IMR-90 (cell line): Measurements from ENCODE around the gene ATMIN. TPM values are rescaled to one million over a fixed set of nuclear protein-coding genes. Genes with fewer than 3 reads are reported as not detected.

ENCODE experiments used
- ATAC-seq: fragments of 200-7000 bp; cut with Tn5 transposase; 2 replicates; pipeline ENCODE4 v1.9.1; 2020; ENCODE audit warnings: low read depth, mild to moderate bottlenecking, moderate library complexity
- BruUV-seq: library from RNA; stranded (reverse); fragments of 400-500 nt; replicated peaks from 2 replicates; lab custom pipeline; 2021; lab: Mats Ljungman, UMichigan
- CTCF ChIA-PET: fragments of 300-600 bp; formaldehyde crosslinking; extraction: SDS; loops from one replicate; lab custom pipeline; 2021; ENCODE audit warnings: antibody characterized with exemption; lab: Yijun Ruan, JAX
- POLR2A ChIA-PET: fragments of 300-600 bp; sonication (Branson Sonifier 250); formaldehyde crosslinking; loops from one replicate; lab custom pipeline; 2022; ENCODE audit warnings: antibody characterized with exemption; ENCODE audit not compliant: unreplicated experiment; lab: Charles Lee
- DNase-seq: peaks from one replicate; pipeline ENCODE4 v3.0.0; 2013
- H2AFZ ChIP-seq: replicated peaks from 2 replicates; pipeline ENCODE3; 2013; ENCODE audit warnings: low read length, mild to moderate bottlenecking; ENCODE audit not compliant: poor library complexity
- H2AK5ac ChIP-seq: 2 replicates; pipeline ENCODE4 v1.6.1; 2013; ENCODE audit warnings: low read depth, low read length, inconsistent platforms
- H2AK9ac ChIP-seq: replicated peaks from 2 replicates; pipeline ENCODE3; 2013; ENCODE audit warnings: mild to moderate bottlenecking, low read depth, low read length, moderate library complexity; ENCODE audit not compliant: poor library complexity
- H2BK120ac ChIP-seq: 2 replicates; pipeline ENCODE4 v1.6.1; 2013; ENCODE audit warnings: low read depth, low read length, inconsistent platforms
- H2BK15ac ChIP-seq: 3 replicates; pipeline ENCODE4 v1.6.1; 2013; ENCODE audit warnings: low read depth, low read length, inconsistent platforms
- H2BK20ac ChIP-seq: 2 replicates; pipeline ENCODE4 v1.6.1; 2013; ENCODE audit warnings: low read depth, mild to moderate bottlenecking, inconsistent platforms, low read length, moderate library complexity
- H2BK5ac ChIP-seq: 2 replicates; pipeline ENCODE4 v1.6.1; 2013; ENCODE audit warnings: mild to moderate bottlenecking, low read depth, low read length, inconsistent platforms; ENCODE audit not compliant: poor library complexity, severe bottlenecking
- H3K14ac ChIP-seq: replicated peaks from 2 replicates; pipeline ENCODE4 v1.6.1; 2013; ENCODE audit warnings: low read depth, low read length, inconsistent platforms
- H3K18ac ChIP-seq: 2 replicates; pipeline ENCODE4 v1.6.1; 2013; ENCODE audit warnings: low read depth, low read length, control low read depth
- H3K23ac ChIP-seq: 2 replicates; pipeline ENCODE4 v1.6.1; 2013; ENCODE audit warnings: low read depth, low read length, inconsistent platforms
- H3K27ac ChIP-seq: 2 replicates; pipeline ENCODE4 v1.5.1; 2013; ENCODE audit warnings: mild to moderate bottlenecking, control low read depth, low read length; ENCODE audit not compliant: insufficient read depth
- H3K27me3 ChIP-seq: 2 replicates; pipeline ENCODE4 v1.6.1; 2013; ENCODE audit warnings: low read length; ENCODE audit not compliant: control insufficient read depth, insufficient read depth
- H3K36me3 ChIP-seq: 2 replicates; pipeline ENCODE4 v1.6.1; 2013; ENCODE audit warnings: low read length, mixed read lengths; ENCODE audit not compliant: control insufficient read depth, insufficient read depth
- H3K4ac ChIP-seq: 2 replicates; pipeline ENCODE4 v1.6.1; 2013; ENCODE audit warnings: low read depth, low read length, inconsistent platforms
- H3K4me1 ChIP-seq: 2 replicates; pipeline ENCODE4 v1.6.1; 2013; ENCODE audit warnings: low read length, mixed read lengths; ENCODE audit not compliant: control insufficient read depth, insufficient read depth
- H3K4me2 ChIP-seq: 2 replicates; pipeline ENCODE4 v1.6.1; 2013; ENCODE audit warnings: low read depth, mild to moderate bottlenecking, control low read depth, low read length, moderate library complexity
- H3K4me3 ChIP-seq: 2 replicates; pipeline ENCODE4 v1.5.1; 2013; ENCODE audit warnings: low read depth, mild to moderate bottlenecking, control low read depth, low read length, moderate library complexity; ENCODE audit not compliant: insufficient read depth
- H3K56ac ChIP-seq: 2 replicates; pipeline ENCODE4 v1.6.1; 2013; ENCODE audit warnings: low read length, inconsistent platforms; ENCODE audit not compliant: insufficient read depth; ENCODE audit errors: extremely low read depth
- H3K79me1 ChIP-seq, 2 experiments: 2 replicates each; pipeline ENCODE4 v1.6.1; 2013; ENCODE audit warnings: low read length in 2 of 2, inconsistent platforms in 1 of 2, low read depth in 1 of 2
- H3K9ac ChIP-seq: 2 replicates; pipeline ENCODE4 v1.6.1; 2013; ENCODE audit warnings: low read depth, low read length, control low read depth
- H3K9me1 ChIP-seq: 2 replicates; pipeline ENCODE4 v1.6.1; 2013; ENCODE audit warnings: low read length, inconsistent platforms; ENCODE audit not compliant: insufficient read depth
- H3K9me3 ChIP-seq: 2 replicates; pipeline ENCODE4 v1.6.1; 2013; ENCODE audit warnings: low read length; ENCODE audit not compliant: control insufficient read depth, insufficient read depth
- H4K20me1 ChIP-seq: 2 replicates; pipeline ENCODE4 v1.6.1; 2013; ENCODE audit warnings: low read length, inconsistent platforms; ENCODE audit not compliant: insufficient read depth
- H4K5ac ChIP-seq: 2 replicates; pipeline ENCODE4 v1.6.1; 2013; ENCODE audit warnings: mild to moderate bottlenecking, low read depth, low read length, control low read depth
- H4K8ac ChIP-seq, 2 experiments: 2 replicates each; pipeline ENCODE4 v1.6.1; 2013; ENCODE audit warnings: low read depth in 2 of 2, low read length in 2 of 2, control low read depth in 1 of 2, inconsistent platforms in 1 of 2
- H4K91ac ChIP-seq: 2 replicates; pipeline ENCODE4 v1.6.1; 2013; ENCODE audit warnings: low read depth, low read length, inconsistent platforms; ENCODE audit not compliant: insufficient read depth
- FOS ChIP-seq: fragments of 150-350 bp; IDR thresholded peaks from 2 replicates; pipeline ENCODE4 v1.6.1; 2016; ENCODE audit warnings: low read depth, low read length
- MAZ ChIP-seq: IDR thresholded peaks from 2 replicates; pipeline ENCODE4 v1.6.1; 2012; ENCODE audit warnings: low read depth, mild to moderate bottlenecking, low read length, improper control_type of control experiment, moderate library complexity, borderline replicate concordance
- MXI1 ChIP-seq: IDR thresholded peaks from 2 replicates; pipeline ENCODE4 v1.6.1; 2012; ENCODE audit warnings: low read depth, mild to moderate bottlenecking, low read length, moderate library complexity, borderline replicate concordance
- RFX5 ChIP-seq: IDR thresholded peaks from 2 replicates; pipeline ENCODE4 v1.8.0; 2012; ENCODE audit warnings: low read depth, mild to moderate bottlenecking, low read length, moderate library complexity
- WGBS, 2 experiments: methylation state at CpG; one replicate each; pipeline versions ENCODE4 v1.1.5 to v1.1.7; 2013; ENCODE audit warnings: missing lambda C conversion rate in 2 of 2; ENCODE audit not compliant: insufficient read length in 1 of 2; ENCODE audit errors: extremely low coverage in 2 of 2; 5-methylcytosine and 5-hydroxymethylcytosine counted together
- dilution Hi-C: fragments of 300-500 bp; cut with HindIII; formaldehyde crosslinking; loops from one replicate; pipeline ENCODE4 v1.14.3; 2018; ENCODE audit warnings: low sequenced_read_pairs; ENCODE audit not compliant: unreplicated experiment
- in situ Hi-C: fragments of 300-500 bp; cut with MboI; formaldehyde crosslinking; loops from 3 replicates; pipeline ENCODE4 v1.14.3; 2019; ENCODE audit warnings: low sequenced_read_pairs, inconsistent platforms, mixed read lengths
- intact Hi-C: fragments of 100-400 bp; cut with micrococcal nuclease; formaldehyde crosslinking; loops from 2 replicates; pipeline ENCODE4 v1.10.0; 2022
- polyA plus RNA-seq, 3 experiments: library from polyadenylated mRNA; depleted of rRNA; stranded (reverse); fragments of >200 nt; gene quantifications; 2 replicates each; pipeline ENCODE4 v1.2.3, GENCODE V29; 2012; ENCODE audit warnings: low replicate concordance in 1 of 3
- total RNA-seq: library from RNA; depleted of rRNA; stranded (reverse); fragments of >200 nt; gene quantifications from 2 replicates; pipeline ENCODE4 v1.2.3, GENCODE V29; 2012
- TF ChIP-seq, protein P1 (sequence below): fragments of 150-350 bp; IDR thresholded peaks from 2 replicates; pipeline ENCODE4 v1.6.1; 2017; ENCODE audit warnings: mild to moderate bottlenecking, antibody characterized with exemption, low read length, low read depth

The ATMIN gene
- total and polyA plus RNA-seq, 2 of the 4 experiments (the other 2 are of a cell fraction), result 15.8 to 45.9 TPM

DNA sequence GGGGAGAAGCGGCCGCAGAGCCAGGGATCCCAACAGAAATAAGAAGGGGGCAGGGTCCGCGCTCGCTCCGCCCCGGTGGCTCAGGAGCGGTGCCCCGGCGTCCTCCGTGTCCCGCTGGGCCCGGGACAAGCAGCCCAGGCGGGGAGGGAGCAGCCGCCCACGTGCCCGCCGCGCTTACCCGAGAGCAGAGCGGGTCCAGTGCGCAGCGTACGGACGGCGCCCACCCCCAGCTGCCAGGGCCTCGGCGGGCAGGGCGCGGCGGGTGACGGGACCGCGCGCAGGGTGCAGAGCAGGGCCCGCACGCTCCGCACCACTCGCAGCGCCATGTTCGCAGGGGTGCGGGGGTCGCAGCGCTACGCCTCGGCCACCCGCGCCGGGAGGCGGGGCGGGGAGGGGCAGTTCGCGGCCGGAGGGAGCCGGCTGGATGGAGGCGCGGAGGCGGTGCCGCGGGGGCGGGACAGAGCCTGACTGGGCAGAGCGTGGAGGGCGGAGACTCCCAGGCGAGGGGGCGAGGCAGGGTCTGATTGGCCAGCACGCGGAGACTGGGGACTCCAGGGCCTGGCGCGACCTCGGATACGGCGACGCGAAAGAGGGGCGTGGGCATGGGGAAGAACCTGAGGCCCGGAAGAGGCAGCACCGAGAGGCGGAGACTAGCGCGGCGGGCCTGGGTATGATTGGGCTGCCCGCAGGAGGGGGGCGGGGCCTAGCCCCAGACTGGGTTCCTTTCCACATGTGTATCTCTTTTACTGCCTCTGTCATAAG, 60.5 kb downstream of the ATMIN start, which contains the start of gene GCSH:
GCSH (minus strand) TSS at position 443 of the 762 bp plus-strand sequence; CDS start at position 326, 117 bp downstream.
- H2BK5ac ChIP-seq, result no peak within 1 kb of the TSS
- H3K4me1 ChIP-seq, result 0 out of 2 replicates have a peak, but pooled peaks cover 2% of the 10 kb centered on the region
- H3K36me3 ChIP-seq, result no peaks in the 10 kb centered on the region
- peak within 1 kb of the TSS; percentile 42; the same call in 1 of the 2 replicates for H3K27ac ChIP-seq
- H3K4me2 ChIP-seq, result peak within 1 kb of the TSS; percentile 74
- peaks cover 6 to 28% of the 10 kb centered on the region in 2 experiments; a peak in 3 of 4 replicates for H3K79me1 ChIP-seq
- H3K4me3 ChIP-seq, result peak within 1 kb of the TSS; percentile 73
- H3K9me1 ChIP-seq, result no peaks in the 10 kb centered on the region
- H3K9me3 ChIP-seq, result no peaks in the 10 kb centered on the region
- no peaks in the 10 kb centered on the region for H4K20me1 ChIP-seq
- H3K18ac ChIP-seq, result no peak within 1 kb of the TSS
- ChIA-PET CTCF (no interaction called here), POLR2A (no interaction called here)
- no peak within 1 kb of the TSS for H2BK20ac ChIP-seq
- ATAC-seq (peak; percentile 99), DNase-seq (peak; percentile 98)
- H2AFZ ChIP-seq, result peak within 1 kb of the TSS; percentile 96
- H2AK5ac ChIP-seq, result no peak within 1 kb of the TSS
- no peak within 1 kb of the TSS for H2BK15ac ChIP-seq
- 0% methylated on average over 8 of the region's 83 CpGs; no CpG with 5 or more reads in 1 of the 2 experiments for whole genome bisulfite sequencing, 2 experiments
- in situ Hi-C loops (no loop called here), dilution Hi-C loops (no loop called here), intact Hi-C loops (loop anchor here (2.0 to 10.0 kb wide), 4 partner anchors 59 to 921 kb away; partner anchors contain the start of genes ATMIN and GAN)
- H3K4ac ChIP-seq, result 0 out of 2 replicates have a peak within 1 kb of the TSS, but pooled peaks have one; percentile 19
- H3K56ac ChIP-seq, result no peak within 1 kb of the TSS; the same call in 1 of the 2 replicates
- peak within 1 kb of the TSS; percentile 47; the same call in 1 of the 2 replicates for H4K5ac ChIP-seq
- H3K27me3 ChIP-seq, result no peaks in the 10 kb centered on the region
- H3K23ac ChIP-seq, result no peak within 1 kb of the TSS
- peak within 1 kb of the TSS; percentile 48; the same call in 1 of the 2 replicates for H4K91ac ChIP-seq
- no TSS peak for BruUV-seq
- H3K9ac ChIP-seq, result peak within 1 kb of the TSS; percentile 63
- H2BK120ac ChIP-seq, result no peak within 1 kb of the TSS
- H4K8ac ChIP-seq, result peak within 1 kb of the TSS; percentile 82 to 92
- H3K14ac ChIP-seq, result 0 out of 2 replicates have a peak within 1 kb of the TSS, but pooled peaks have one; percentile 65
- peak within 1 kb of the TSS; percentile 79 for H2AK9ac ChIP-seq
- TF ChIP-seq FOS, result no peak
- TF ChIP-seq MAZ, result peak; percentile 46; the same call in 1 of the 2 replicates
- TF ChIP-seq, protein P1, sequence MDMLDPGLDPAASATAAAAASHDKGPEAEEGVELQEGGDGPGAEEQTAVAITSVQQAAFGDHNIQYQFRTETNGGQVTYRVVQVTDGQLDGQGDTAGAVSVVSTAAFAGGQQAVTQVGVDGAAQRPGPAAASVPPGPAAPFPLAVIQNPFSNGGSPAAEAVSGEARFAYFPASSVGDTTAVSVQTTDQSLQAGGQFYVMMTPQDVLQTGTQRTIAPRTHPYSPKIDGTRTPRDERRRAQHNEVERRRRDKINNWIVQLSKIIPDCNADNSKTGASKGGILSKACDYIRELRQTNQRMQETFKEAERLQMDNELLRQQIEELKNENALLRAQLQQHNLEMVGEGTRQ, result peak; percentile 71
- TF ChIP-seq RFX5, result no peak
- peak; percentile 74; the same call in 1 of the 2 replicates for TF ChIP-seq MXI1
